RPMI7951 (cell line): Measurements from ENCODE around the gene WDR37. TPM values are rescaled to one million over a fixed set of nuclear protein-coding genes. Genes with fewer than 3 reads are reported as not detected.
A peak's percentile ranks its signal among the peaks of the same experiment; 100 is the strongest.

Experiments used
- DNase-seq: peaks from one replicate; pipeline ENCODE4 v3.0.0-alpha.2; 2012; ENCODE audit warnings: low read depth
- total RNA-seq: library from RNA; depleted of rRNA; stranded (reverse); fragments of >200 nt; shearing (Covaris generic); gene quantifications from 2 replicates; pipeline ENCODE4 v1.2.3, GENCODE V29; 2014

The WDR37 gene
- total RNA-seq, 1 experiment from 2014 or later: 13.5 TPM

DNA sequence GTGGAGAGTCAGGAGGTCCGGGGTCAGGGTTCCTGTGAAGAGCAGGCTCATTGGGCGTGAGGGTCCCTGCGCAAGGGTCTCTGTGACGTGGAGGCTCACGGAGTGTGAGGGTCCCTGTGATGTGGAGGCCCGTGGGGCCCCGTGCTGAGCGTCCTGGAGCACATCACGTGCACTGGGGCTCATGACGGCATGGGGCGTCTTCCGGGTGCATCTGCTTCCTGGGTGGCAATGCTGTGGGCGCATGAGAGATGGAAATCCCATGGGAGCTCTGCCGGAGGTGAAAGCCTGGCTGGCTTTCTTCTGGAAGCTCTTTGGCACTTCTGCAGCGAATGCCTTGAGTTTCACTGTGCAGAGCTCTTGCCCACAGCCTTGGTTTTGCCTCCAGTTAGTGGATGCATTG is 71.4 kb downstream of the WDR37 start:
- DNase-seq: no peak

- DNase-seq: no peak
These were observed 71.9 kb downstream of the WDR37 start for GRCh38 chr10:1128115-1128514.

GRCh38 chr10:1128649-1129048 is 72.5 kb downstream of the WDR37 start:
- DNase-seq: no peak

GRCh38 chr10:1130226-1130625 is 74.0 kb downstream of the WDR37 start:
- no peak for DNase-seq

- no peak for DNase-seq
These were observed 75.0 kb downstream of the WDR37 start for GRCh38 chr10:1130995-1131790.

- DNase-seq: no peak
These were observed 76.4 kb downstream of the WDR37 start for GRCh38 chr10:1132584-1132983.

DNA sequence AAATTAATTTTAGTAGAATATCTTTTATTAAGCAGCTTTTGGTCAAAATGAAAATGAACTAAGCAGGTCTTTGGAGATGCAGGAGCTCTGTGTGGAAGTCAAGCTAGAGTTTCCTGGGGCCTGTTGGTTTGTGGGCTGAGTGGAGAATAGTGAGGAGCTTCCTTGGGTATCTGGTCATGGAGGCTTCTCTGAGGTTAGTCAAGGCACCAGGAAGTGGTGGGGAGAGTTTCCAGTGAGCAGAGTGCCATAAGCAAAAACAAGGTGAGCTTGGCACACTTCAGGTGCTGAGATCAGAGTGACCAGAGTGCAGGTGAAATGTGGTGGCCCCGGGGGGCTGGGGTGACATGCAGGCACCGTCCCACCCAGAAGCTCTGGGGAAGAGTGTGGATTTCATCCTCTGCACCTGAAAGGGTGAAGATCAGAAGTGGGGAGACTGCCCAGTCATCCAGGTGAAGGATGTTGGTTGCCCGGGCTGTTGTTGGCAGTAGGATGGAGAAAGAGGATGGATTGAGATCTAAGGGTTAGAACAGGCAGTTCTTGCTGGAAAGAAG is 77.4 kb downstream of the WDR37 start:
- no peak for DNase-seq

DNA sequence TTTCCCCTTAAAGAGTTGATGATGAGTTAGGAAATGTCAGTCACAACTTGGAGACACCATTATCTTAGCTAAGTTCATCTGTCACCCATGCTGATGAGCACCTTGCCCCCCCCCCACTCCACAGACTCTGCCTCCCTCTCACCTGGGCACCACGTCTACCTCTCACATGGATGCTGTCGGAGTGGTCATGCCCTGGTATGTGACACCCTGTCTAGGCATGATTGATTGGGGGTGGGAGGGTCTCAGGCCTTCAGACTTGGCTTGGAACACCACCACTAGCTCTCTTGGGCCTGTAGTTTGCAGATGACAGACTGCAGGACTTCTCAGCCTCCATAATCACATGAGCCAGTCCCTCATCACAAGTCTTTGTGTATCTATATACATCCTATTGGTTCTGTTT is 78.0 kb downstream of the WDR37 start:
- no peak for DNase-seq

DNA sequence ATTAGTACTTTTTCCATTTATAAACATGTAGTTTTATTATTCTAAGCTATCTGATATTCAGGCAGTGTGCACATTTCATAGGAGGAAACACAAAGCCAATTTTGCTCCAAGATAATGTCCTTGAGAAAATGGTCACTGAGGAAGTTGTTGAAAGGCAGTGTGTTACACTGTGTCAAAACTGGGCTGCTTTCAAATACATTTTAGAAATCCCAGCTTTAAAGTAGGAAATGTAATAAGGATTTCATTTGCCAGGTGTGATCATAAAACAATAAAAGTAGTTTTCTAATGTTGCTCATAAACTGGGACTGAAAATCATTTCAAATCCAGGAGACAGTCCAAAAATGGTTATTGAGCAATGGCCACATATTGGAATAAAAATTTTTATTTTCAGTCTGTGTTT is 80.1 kb downstream of the WDR37 start:
- DNase-seq: no peak

- DNase-seq: no peak
These were observed 81.4 kb downstream of the WDR37 start for GRCh38 chr10:1137499-1138163.

DNA sequence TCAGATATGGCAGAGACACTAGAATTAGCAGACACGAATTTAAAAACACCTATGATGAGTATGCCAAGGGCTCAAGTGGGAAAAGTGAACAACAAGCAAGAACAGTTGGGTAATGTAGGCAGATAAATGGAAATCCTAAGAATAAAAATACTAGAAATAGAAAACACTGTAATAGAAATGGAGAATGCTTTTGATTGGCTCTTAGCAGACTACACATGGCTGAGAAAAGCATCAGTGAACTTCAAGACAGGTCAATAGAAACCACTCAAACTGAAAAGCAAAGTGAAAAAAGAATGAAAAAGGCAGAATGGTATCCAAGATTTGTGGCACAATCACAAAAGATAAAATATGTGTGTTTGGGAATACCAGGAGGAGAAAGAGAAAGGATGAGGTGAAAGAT is 82.3 kb downstream of the WDR37 start:
- DNase-seq: no peak

GRCh38 chr10:1141261-1141660 is 85.1 kb downstream of the WDR37 start:
- no peak for DNase-seq

- DNase-seq: no peak
These were observed 85.5 kb downstream of the WDR37 start for GRCh38 chr10:1141701-1142100.

GRCh38 chr10:1142596-1142995 is 86.4 kb downstream of the WDR37 start:
- no peak for DNase-seq

GRCh38 chr10:1147810-1148209 is 91.6 kb downstream of the WDR37 start:
- DNase-seq: no peak

- DNase-seq: no peak
These were observed 92.8 kb downstream of the WDR37 start for GRCh38 chr10:1148855-1149605.

DNA sequence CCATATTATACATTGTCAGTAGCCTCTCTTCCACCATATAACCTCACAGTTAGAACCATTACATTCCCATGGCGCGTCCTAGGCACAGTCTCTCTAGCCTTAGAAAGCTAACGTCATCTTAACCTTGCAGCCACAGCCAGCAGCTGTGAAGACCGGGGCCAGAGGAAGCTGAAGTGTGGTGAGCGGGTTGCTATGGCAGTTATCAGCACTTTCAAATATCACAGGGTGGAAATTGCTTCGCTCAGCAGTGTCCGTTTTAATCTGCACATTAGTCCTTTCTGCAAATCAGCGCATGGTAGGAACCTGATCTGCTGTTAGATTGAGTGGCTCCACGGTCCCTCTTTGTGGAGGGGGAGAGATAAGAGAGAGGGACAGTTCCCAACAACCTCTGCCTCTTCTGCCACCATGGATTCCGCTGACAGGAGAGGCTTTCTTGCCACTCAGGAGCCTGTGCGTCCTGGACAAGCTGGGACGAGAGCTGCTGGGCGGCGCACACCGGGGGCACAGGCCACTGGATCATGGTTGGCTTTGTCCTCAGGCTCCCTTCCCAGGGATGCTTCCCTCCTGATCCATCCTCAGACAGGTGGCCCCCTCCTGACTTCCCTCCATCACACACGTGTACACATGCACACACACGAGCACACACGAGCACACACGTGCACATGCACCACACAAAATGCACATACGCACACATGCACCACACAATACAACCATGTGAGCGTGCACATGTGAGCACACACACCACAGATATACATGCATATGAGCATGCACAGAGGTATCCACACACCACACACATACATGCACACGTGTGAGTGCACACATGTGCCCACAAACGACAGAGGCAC is 93.8 kb downstream of the WDR37 start:
- no peak for DNase-seq

DNA sequence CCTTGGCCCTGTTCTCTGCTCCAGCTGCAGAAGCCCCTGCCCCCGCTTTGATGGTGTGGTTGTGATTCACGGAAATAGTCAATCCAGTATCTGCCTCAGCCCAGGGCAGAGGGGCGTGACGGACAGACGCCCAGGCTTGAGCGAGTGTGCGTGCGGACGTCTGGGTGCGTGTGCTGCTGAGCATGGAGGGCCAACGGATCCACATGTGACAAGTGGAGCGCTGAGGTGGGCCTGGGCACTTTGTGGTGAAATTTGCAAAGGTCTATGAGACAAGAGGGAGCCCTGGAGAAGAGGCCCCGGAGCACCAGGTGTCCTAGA is 94.4 kb downstream of the WDR37 start:
- DNase-seq: no peak

GRCh38 chr10:1151076-1152033 is 95.2 kb downstream of the WDR37 start:
- DNase-seq: peak; percentile 57
